DOHH2 (cell line): ENCODE results near the gene RPH3AL.
"Not testable (repeated sequence)": the region's sequence is repeated elsewhere in the genome, so short reads cannot be mapped to it uniquely, and the experiment has no call there.

Experiments used
- EZH2phosphoT487 ChIP-seq: fragments of 200-600 bp; sonication (generic); IDR thresholded peaks from 2 replicates; pipeline ENCODE4 v1.6.1; 2017; ENCODE audit warnings: borderline replicate concordance, mild to moderate bottlenecking, antibody characterized with exemption, low read length, moderate library complexity, mixed read lengths
- TF ChIP-seq, protein P1 (sequence below): fragments of 200-600 bp; sonication (generic); IDR thresholded peaks from one replicate; pipeline ENCODE4 v1.5.1; 2014; ENCODE audit warnings: antibody characterized with exemption, mild to moderate bottlenecking, low read depth, low read length; ENCODE audit not compliant: poor library complexity, severe bottlenecking

DNA sequence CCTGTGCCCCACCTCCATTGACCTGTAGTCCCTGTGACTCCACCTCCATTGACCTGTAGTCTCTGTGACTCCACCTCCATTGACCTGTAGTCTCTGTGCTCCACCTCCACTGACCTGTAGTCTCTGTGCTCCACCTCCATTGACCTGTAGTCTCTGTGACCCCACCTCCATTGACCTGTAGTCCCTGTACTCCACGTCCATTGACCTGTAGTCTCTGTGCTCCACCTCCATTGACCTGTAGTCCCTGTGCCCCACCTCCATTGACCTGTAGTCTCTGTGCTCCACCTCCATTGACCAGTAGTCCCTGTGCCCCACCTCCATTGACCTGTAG is 38.0 kb downstream of the RPH3AL start:
- TF ChIP-seq, protein P1, sequence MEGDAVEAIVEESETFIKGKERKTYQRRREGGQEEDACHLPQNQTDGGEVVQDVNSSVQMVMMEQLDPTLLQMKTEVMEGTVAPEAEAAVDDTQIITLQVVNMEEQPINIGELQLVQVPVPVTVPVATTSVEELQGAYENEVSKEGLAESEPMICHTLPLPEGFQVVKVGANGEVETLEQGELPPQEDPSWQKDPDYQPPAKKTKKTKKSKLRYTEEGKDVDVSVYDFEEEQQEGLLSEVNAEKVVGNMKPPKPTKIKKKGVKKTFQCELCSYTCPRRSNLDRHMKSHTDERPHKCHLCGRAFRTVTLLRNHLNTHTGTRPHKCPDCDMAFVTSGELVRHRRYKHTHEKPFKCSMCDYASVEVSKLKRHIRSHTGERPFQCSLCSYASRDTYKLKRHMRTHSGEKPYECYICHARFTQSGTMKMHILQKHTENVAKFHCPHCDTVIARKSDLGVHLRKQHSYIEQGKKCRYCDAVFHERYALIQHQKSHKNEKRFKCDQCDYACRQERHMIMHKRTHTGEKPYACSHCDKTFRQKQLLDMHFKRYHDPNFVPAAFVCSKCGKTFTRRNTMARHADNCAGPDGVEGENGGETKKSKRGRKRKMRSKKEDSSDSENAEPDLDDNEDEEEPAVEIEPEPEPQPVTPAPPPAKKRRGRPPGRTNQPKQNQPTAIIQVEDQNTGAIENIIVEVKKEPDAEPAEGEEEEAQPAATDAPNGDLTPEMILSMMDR: not testable (repeated sequence)
- not testable (repeated sequence) for TF ChIP-seq EZH2phosphoT487
